Upper lobe of left lung (tissue), 6 donors: ENCODE results near the gene DMD. TPM values are rescaled to one million over a fixed set of nuclear protein-coding genes. Genes with fewer than 3 reads are reported as not detected.
A peak's percentile ranks its signal among the peaks of the same experiment; 100 is the strongest.
"Not testable (repeated sequence)": the region's sequence is repeated elsewhere in the genome, so short reads cannot be mapped to it uniquely, and the experiment has no call there.

Experiments
- ATAC-seq, 2 donors: fragments of 200-7000 bp; cut with Tn5 transposase; one replicate each; pipeline ENCODE4 v1.9.1; 2022; ENCODE audit warnings: mild to moderate bottlenecking in 2 of 2, moderate library complexity in 2 of 2; ENCODE audit not compliant: low FRiP score in 2 of 2
- DNase-seq, 2 donors: peaks; one replicate each; pipeline ENCODE4 v3.0.0-alpha.2; 2019 to 2020
- H3K27ac ChIP-seq, 4 donors: fragments of 200-600 bp; sonication (generic); one replicate each; pipeline ENCODE4 v1.5.1; 2016 to 2019
- H3K27me3 ChIP-seq, 4 donors: fragments of 200-600 bp; sonication (generic); one replicate each; pipeline ENCODE4 v1.5.1; 2017 to 2019
- H3K36me3 ChIP-seq, 4 donors: fragments of 200-600 bp; sonication (generic); one replicate each; pipeline ENCODE4 v1.5.1; 2016 to 2019
- H3K4me1 ChIP-seq, 4 donors: fragments of 200-600 bp; sonication (generic); one replicate each; pipeline ENCODE4 v1.5.1; 2018 to 2019
- H3K4me3 ChIP-seq, 4 donors: fragments of 200-600 bp; sonication (generic); one replicate each; pipeline ENCODE4 v1.5.1; 2017 to 2019; ENCODE audit warnings: mild to moderate bottlenecking in 2 of 4, moderate library complexity in 1 of 4
- H3K9me3 ChIP-seq, 4 donors: fragments of 200-600 bp; sonication (generic); one replicate each; pipeline ENCODE4 v1.5.1; 2018 to 2019
- EP300 ChIP-seq, 4 donors: sonication (generic); formaldehyde crosslinking; IDR thresholded peaks; one replicate each; pipeline ENCODE4 v1.5.1; 2017; ENCODE audit warnings: antibody characterized with exemption in 4 of 4, control low read depth in 2 of 4
- POLR2A ChIP-seq, 4 donors: fragments of 450-650 bp; IDR thresholded peaks; one replicate each; pipeline ENCODE4 v1.5.1; 2016 to 2017; ENCODE audit warnings: antibody characterized with exemption in 4 of 4, mild to moderate bottlenecking in 2 of 4
- POLR2AphosphoS5 ChIP-seq, 2 donors: sonication (generic); formaldehyde crosslinking; IDR thresholded peaks; one replicate each; pipeline ENCODE4 v1.5.1; 2017; ENCODE audit warnings: antibody characterized with exemption in 2 of 2
- WGBS, 2 donors: methylation state at CpG; one replicate each; pipeline ENCODE4 v1.1.5; 2017 to 2018; 5-methylcytosine and 5-hydroxymethylcytosine counted together
- total RNA-seq, 6 donors: library from RNA; depleted of rRNA in 4 of 6; stranded (reverse); fragments of >200 nt in 4 of 6; gene quantifications; one replicate each; pipeline versions ENCODE4 v1.1.0 to v1.2.1, GENCODE V29; 2016 to 2021
- TF ChIP-seq, protein P1 (sequence below), 6 experiments: fragments of 450-650 bp in 4 of 6; fragments of 200-600 bp in 2 of 6; sonication (generic) in 2 of 6; IDR thresholded peaks; one replicate each; pipeline ENCODE4 v1.5.1; 2016 to 2019; ENCODE audit warnings: antibody characterized with exemption in 6 of 6
- donor health status: DM: no; HTN: no; CAD: no; lungs with moderate emphysema.
- donor health status: DM: no; HTN: yes; CAD: no; lungs with severe emphysema.

Gene DMD
- total RNA-seq, 6 donors from 2014 or later, result 12.5 to 37.0 (median 24.0) TPM

DNA sequence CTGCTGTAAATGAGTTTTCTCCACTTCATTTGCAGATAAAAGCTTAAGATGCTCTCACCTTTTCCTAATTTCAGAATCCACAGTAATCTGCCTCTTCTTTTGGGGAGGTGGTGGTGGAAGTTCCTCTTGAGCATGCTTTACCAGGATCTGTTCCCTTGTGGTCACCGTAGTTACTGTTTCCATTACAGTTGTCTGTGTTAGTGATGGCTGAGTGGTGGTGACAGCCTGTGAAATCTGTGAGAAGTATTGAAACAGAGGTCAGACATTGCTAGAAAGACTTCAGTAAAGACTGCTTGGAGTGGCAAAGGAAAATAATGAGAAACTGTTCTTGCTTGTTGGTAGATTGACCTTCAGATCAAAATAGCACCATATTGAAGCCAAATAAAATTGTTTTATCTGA, 666.2 kb downstream of the DMD start:
- 62% methylated on average over 1 of the region's 1 CpG; no CpG with 5 or more reads in 1 of the 2 donors for WGBS, 2 donors
- TF ChIP-seq, protein P1, sequence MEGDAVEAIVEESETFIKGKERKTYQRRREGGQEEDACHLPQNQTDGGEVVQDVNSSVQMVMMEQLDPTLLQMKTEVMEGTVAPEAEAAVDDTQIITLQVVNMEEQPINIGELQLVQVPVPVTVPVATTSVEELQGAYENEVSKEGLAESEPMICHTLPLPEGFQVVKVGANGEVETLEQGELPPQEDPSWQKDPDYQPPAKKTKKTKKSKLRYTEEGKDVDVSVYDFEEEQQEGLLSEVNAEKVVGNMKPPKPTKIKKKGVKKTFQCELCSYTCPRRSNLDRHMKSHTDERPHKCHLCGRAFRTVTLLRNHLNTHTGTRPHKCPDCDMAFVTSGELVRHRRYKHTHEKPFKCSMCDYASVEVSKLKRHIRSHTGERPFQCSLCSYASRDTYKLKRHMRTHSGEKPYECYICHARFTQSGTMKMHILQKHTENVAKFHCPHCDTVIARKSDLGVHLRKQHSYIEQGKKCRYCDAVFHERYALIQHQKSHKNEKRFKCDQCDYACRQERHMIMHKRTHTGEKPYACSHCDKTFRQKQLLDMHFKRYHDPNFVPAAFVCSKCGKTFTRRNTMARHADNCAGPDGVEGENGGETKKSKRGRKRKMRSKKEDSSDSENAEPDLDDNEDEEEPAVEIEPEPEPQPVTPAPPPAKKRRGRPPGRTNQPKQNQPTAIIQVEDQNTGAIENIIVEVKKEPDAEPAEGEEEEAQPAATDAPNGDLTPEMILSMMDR (IDR thresholded peaks at IDR 0.05), result no peak
- TF ChIP-seq EP300 (IDR thresholded peaks at IDR 0.05) (no peak), POLR2AphosphoS5 (IDR thresholded peaks at IDR 0.05) (no peak), POLR2A (IDR thresholded peaks at IDR 0.05) (no peak)
- Histone ChIP-seq H3K9me3 (no peaks in the 10 kb centered on the region), H3K27ac (no peak overlapping the region), H3K4me3 (no peak overlapping the region), H3K27me3 (no peaks in the 10 kb centered on the region), H3K4me1 (no peaks in the 10 kb centered on the region), H3K36me3 (no peaks in the 10 kb centered on the region)
- DNase-seq (no peak), ATAC-seq (no peak)

DNA sequence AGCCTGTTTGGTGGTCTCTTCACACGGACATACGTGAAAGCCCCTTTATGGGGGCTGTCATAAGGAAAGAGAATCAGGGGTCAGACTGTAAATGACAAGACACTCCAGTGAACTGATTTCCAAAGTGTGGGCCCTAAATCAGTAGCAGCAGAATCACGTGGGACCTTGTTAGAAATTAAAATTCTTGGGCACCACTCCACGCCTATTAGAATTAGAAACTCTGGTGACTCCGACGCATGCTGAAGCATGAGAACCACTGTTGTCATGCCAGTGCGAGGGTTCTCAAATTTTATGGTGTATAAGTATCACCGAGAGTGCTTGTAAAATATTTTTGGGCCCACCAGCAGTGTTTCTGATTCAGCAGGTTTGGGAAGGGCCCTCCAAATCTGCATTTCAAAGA, 672.8 kb downstream of the DMD start:
- ATAC-seq (no peak), DNase-seq (no peak)
- H3K36me3 ChIP-seq, result no peaks in the 10 kb centered on the region
- no peak for TF ChIP-seq POLR2A (IDR thresholded peaks at IDR 0.05)
- TF ChIP-seq, protein P1 (IDR thresholded peaks at IDR 0.05), result no peak
- TF ChIP-seq POLR2AphosphoS5 (IDR thresholded peaks at IDR 0.05), result no peak
- TF ChIP-seq EP300 (IDR thresholded peaks at IDR 0.05), result no peak
- H3K27me3 ChIP-seq, result no peaks in the 10 kb centered on the region
- H3K4me1 ChIP-seq, result no peaks in the 10 kb centered on the region
- no peak overlapping the region for H3K27ac ChIP-seq
- H3K4me3 ChIP-seq, result no peak overlapping the region
- no peaks in the 10 kb centered on the region for H3K9me3 ChIP-seq
- 81 to 100% methylated on average over 2 to 8 of the region's 8 CpGs for WGBS, 2 donors

GRCh38 chrX:32533848-32534247, 677.5 kb downstream of the DMD start:
- H3K4me1 ChIP-seq, result no peaks in the 10 kb centered on the region
- no peak for ATAC-seq
- no peaks in the 10 kb centered on the region for H3K9me3 ChIP-seq
- no peaks in the 10 kb centered on the region for H3K36me3 ChIP-seq
- no peak overlapping the region for H3K27ac ChIP-seq
- H3K4me3 ChIP-seq, result no peak overlapping the region
- WGBS, 2 donors, result 73 to 83% methylated on average over 3 to 4 of the region's 4 CpGs
- TF ChIP-seq, protein P1 (IDR thresholded peaks at IDR 0.05), result no peak
- H3K27me3 ChIP-seq, result no peaks in the 10 kb centered on the region
- DNase-seq, result no peak

DNA sequence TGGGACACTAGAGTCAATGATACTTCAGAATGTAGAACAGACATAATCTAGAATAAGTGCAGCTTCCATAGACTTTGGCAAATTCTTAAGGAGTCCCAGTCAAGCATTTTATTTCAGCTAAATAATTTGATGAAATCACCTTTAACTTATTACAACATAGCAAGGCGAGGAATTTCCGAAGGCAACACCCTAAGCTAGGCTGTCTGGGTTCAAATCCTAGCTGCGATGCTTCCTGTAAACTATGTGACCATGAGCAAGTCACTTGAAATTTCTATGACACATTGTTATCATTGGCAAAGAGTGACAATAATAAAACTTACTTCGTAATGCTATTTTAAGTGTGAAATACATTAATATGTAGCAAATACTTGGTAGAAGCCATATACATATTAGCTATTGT, 679.1 kb downstream of the DMD start:
- no peak for DNase-seq
- H3K9me3 ChIP-seq, result no peaks in the 10 kb centered on the region
- H3K4me1 ChIP-seq, result no peaks in the 10 kb centered on the region
- ATAC-seq, result no peak
- TF ChIP-seq EP300 (IDR thresholded peaks at IDR 0.05) (no peak), POLR2AphosphoS5 (IDR thresholded peaks at IDR 0.05) (no peak), POLR2A (IDR thresholded peaks at IDR 0.05) (no peak)
- TF ChIP-seq, protein P1 (IDR thresholded peaks at IDR 0.05), result no peak
- H3K4me3 ChIP-seq, result no peak overlapping the region
- no peak overlapping the region for H3K27ac ChIP-seq
- WGBS, 2 donors, result 67 to 83% methylated on average over 4 of the region's 4 CpGs
- no peaks in the 10 kb centered on the region for H3K27me3 ChIP-seq
- no peaks in the 10 kb centered on the region for H3K36me3 ChIP-seq

- TF ChIP-seq POLR2A (IDR thresholded peaks at IDR 0.05), result no peak
- TF ChIP-seq, protein P1 (IDR thresholded peaks at IDR 0.05), result peak in 5 of 6 experiments; percentile 18 to 33 (median 27)
- Histone ChIP-seq H3K27ac (no peak overlapping the region), H3K4me3 (peak overlapping the region in 2 of 4 donors; percentile 20 to 29), H3K36me3 (no peaks in the 10 kb centered on the region), H3K4me1 (no peaks in the 10 kb centered on the region), H3K27me3 (no peaks in the 10 kb centered on the region), H3K9me3 (no peaks in the 10 kb centered on the region)
- ATAC-seq (no peak), DNase-seq (no peak)
- WGBS, 2 donors, result 0 to 1% methylated on average over 3 of the region's 3 CpGs
These were observed 680.4 kb downstream of the DMD start for GRCh38 chrX:32530802-32531403.

GRCh38 chrX:32528451-32528850, 682.9 kb downstream of the DMD start:
- not testable (repeated sequence) for H3K4me1 ChIP-seq, H3K4me3 ChIP-seq, H3K36me3 ChIP-seq, DNase-seq, H3K9me3 ChIP-seq, H3K27ac ChIP-seq, ATAC-seq, H3K27me3 ChIP-seq
